ENCODE results near the gene HMGCS2.

Gene HMGCS2

DNA sequence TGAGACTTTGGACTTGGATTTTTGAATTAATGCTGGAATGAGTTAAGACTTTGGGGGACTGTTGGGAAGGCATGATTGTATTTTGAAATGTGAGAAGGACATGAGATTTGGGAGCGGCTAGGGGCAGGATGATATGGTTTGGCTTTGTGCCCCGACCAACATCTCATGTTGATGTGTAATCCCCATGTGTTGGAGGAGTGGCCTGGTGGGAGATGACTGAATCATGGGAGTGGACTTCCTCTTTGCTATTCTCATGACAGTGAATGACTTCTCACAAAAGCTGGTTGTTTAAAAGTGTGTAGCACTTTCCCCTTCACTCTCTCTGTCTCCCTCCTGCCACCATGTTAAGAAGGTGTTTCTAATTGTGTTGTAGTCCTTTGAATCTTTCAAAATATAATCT lies 66.3 kb downstream of the HMGCS2 start:
- H3K4me3 ChIP-seq (ENCODE audit: low read length) = no peak overlapping the region
- TF ChIP-seq, protein P1, sequence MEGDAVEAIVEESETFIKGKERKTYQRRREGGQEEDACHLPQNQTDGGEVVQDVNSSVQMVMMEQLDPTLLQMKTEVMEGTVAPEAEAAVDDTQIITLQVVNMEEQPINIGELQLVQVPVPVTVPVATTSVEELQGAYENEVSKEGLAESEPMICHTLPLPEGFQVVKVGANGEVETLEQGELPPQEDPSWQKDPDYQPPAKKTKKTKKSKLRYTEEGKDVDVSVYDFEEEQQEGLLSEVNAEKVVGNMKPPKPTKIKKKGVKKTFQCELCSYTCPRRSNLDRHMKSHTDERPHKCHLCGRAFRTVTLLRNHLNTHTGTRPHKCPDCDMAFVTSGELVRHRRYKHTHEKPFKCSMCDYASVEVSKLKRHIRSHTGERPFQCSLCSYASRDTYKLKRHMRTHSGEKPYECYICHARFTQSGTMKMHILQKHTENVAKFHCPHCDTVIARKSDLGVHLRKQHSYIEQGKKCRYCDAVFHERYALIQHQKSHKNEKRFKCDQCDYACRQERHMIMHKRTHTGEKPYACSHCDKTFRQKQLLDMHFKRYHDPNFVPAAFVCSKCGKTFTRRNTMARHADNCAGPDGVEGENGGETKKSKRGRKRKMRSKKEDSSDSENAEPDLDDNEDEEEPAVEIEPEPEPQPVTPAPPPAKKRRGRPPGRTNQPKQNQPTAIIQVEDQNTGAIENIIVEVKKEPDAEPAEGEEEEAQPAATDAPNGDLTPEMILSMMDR (IDR thresholded peaks at IDR 0.05; ENCODE audit: insufficient read depth, low read depth, low read length, missing control alignments) = no peak
- peak; percentile 95 for DNase-seq (ENCODE audit: low read depth)

DNA sequence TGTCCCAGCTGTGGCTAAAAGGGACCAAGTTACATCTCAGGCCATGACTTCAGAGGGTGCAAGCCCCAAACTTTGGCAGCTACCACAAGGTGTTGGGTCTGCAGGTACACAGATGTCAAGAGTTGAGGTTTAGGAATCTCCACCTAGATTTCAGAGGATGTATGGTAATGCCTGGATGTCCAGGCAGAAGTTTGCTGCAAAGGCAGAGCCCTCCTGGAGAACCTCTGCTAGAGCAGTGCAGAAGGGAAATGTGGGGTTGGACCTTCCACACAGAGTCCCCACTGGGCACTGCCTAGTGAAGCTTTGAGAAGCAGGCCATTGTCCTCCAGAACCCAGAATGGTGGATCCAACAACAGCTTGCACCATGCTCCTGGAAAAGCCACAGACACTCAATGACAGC lies 67.0 kb downstream of the HMGCS2 start:
- TF ChIP-seq, protein P1 (IDR thresholded peaks at IDR 0.05; ENCODE audit: insufficient read depth, low read depth, low read length, missing control alignments) = no peak
- no peak overlapping the region for H3K4me3 ChIP-seq (ENCODE audit: low read length)
- no peak for DNase-seq (ENCODE audit: low read depth)

DNA sequence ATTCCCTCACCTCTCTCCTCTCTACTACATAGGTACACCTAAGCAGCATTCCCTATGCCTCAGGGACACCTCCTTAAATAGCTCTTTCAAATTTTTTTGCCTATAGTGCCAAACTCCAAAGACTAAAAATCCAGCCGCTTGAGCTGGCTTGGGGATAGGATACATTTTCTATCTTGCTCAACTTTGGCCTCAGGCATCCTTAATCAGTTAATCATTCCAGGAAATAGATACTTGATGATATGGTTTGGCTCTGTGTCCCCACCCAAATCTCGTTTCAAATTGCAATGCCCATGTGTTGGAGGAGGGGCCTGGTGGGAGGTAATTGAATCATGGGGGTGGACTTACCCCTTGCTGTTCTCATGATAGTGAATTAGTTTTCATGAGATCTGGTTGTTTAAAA lies 68.4 kb downstream of the HMGCS2 start:
- TF ChIP-seq, protein P1 (IDR thresholded peaks at IDR 0.05; ENCODE audit: insufficient read depth, low read depth, low read length, missing control alignments) = no peak
- DNase-seq (ENCODE audit: low read depth) = peak; percentile 68
- no peak overlapping the region for H3K4me3 ChIP-seq (ENCODE audit: low read length)

Data from epithelial cell of esophagus (primary cell).